Hepatocyte (in vitro differentiated cells): ENCODE results near the gene STEAP4.

Experiments used
- CTCF ChIP-seq: fragments of 200-600 bp; sonication (generic); IDR thresholded peaks from 2 replicates; pipeline ENCODE4 v1.5.1; 2016; ENCODE audit warnings: antibody characterized with exemption, mild to moderate bottlenecking; ENCODE audit not compliant: poor library complexity
- EZH2 ChIP-seq: fragments of 200-600 bp; sonication (generic); IDR thresholded peaks from 2 replicates; pipeline ENCODE4 v1.6.1; 2016; ENCODE audit warnings: antibody characterized with exemption, mild to moderate bottlenecking, borderline replicate concordance
- EZH2phosphoT487 ChIP-seq: fragments of 200-600 bp; sonication (generic); IDR thresholded peaks from one replicate; pipeline ENCODE4 v1.6.1; 2018; ENCODE audit warnings: antibody characterized with exemption, mild to moderate bottlenecking, low read depth, moderate library complexity; ENCODE audit not compliant: unreplicated experiment, severe bottlenecking

GRCh38 chr7:88226201-88226600 is 80.5 kb downstream of the STEAP4 start:
- TF ChIP-seq CTCF (no peak), EZH2 (no peak), EZH2phosphoT487 (no peak)
